Subcutaneous adipose tissue (tissue), 4 donors: Measurements from ENCODE around the gene DNAH5. TPM values are rescaled to one million over a fixed set of nuclear protein-coding genes. Genes with fewer than 3 reads are reported as not detected.

Experiments
- CTCF ChIP-seq: fragments of 450-650 bp; IDR thresholded peaks from one replicate; pipeline ENCODE4 v1.5.1; 2016; ENCODE audit warnings: low read depth, mild to moderate bottlenecking, control low read depth, antibody characterized with exemption, moderate library complexity
- total RNA-seq, 4 donors: library from RNA; depleted of rRNA; stranded (reverse); fragments of >200 nt; gene quantifications; one replicate each; pipeline ENCODE4 v1.1.0, GENCODE V29; 2016

Gene DNAH5
- total RNA-seq, result 1 to 10 TPM in 1 of 4 donors, under 1 TPM in 3; under 0.01 to 1.1 (median 0.19) TPM

- no peak for TF ChIP-seq CTCF
Measured at GRCh38 chr5:13944560-13945199, at the start of gene DNAH5. Gene DNAH5, minus strand, starts transcription at chr5:13944688. Its CDS starts 250 bp downstream, at chr5:13944438.

- TF ChIP-seq CTCF, result no peak
Measured at GRCh38 chr5:13993926-13994325, 49.4 kb upstream of the DNAH5 start.

- TF ChIP-seq CTCF, result no peak
Measured at GRCh38 chr5:13992795-13993194, 48.3 kb upstream of the DNAH5 start.

- no peak for TF ChIP-seq CTCF
Measured at GRCh38 chr5:13991365-13991764, 46.9 kb upstream of the DNAH5 start.

GRCh38 chr5:13990896-13991295 is 46.4 kb upstream of the DNAH5 start:
- TF ChIP-seq CTCF, result no peak

GRCh38 chr5:13989832-13990231 is 45.3 kb upstream of the DNAH5 start:
- TF ChIP-seq CTCF, result no peak

GRCh38 chr5:13987843-13988464 is 43.5 kb upstream of the DNAH5 start:
- no peak for TF ChIP-seq CTCF
